ENCODE measurements around the gene PDGFC.

The PDGFC gene

DNA sequence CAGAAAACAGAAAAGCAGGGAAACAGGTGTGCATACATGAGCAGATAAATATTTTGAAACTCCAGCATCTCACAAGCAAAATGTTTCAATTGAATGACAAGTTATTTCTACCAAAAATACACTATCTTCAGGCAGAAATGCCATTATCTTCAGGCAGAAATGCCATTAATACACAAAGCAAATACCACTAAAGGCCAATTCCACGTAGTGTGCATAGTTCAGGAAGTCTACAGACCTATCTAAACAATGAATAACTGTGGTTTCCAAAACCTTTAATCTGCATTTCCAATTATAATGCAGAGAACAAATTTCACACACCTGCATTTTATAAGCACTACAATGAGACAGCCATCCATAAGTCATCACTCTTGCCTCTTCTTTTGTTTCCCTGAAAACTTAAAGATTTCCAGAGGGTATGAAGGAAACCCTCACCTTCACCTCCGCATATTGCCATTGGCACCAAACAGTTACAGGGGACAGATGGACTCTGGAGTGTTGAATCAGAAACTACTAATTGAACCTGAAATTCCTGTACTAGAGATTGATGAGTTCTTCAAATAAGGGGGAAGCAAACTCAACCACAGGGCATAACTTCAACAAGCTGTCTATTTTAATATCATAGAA, 179.0 kb downstream of the PDGFC start:
- no peak for FAIRE-seq
- TF ChIP-seq, protein P1, sequence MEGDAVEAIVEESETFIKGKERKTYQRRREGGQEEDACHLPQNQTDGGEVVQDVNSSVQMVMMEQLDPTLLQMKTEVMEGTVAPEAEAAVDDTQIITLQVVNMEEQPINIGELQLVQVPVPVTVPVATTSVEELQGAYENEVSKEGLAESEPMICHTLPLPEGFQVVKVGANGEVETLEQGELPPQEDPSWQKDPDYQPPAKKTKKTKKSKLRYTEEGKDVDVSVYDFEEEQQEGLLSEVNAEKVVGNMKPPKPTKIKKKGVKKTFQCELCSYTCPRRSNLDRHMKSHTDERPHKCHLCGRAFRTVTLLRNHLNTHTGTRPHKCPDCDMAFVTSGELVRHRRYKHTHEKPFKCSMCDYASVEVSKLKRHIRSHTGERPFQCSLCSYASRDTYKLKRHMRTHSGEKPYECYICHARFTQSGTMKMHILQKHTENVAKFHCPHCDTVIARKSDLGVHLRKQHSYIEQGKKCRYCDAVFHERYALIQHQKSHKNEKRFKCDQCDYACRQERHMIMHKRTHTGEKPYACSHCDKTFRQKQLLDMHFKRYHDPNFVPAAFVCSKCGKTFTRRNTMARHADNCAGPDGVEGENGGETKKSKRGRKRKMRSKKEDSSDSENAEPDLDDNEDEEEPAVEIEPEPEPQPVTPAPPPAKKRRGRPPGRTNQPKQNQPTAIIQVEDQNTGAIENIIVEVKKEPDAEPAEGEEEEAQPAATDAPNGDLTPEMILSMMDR (IDR thresholded peaks at IDR 0.05; ENCODE audit: insufficient read depth, missing control alignments) = no peak
- no peak for DNase-seq (ENCODE audit: insufficient read length, low spot score)

DNA sequence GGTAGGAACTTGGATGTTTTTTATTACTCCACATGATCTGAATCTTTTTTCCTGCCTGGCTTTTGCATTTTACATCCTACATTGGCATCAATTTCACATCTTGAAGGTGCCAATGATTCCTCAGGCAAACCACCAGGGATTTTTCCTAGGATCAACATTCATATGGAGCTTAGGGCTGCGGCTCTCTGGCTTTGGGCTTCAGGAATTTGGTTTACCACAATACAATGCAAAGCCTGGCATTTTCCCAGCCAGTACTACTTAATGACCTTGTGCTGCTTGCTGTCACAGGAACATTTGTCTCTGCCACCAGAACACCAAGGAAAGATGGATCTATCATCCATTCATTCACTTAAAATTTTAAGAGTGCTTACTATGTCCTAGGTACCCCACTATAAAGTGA, 180.7 kb downstream of the PDGFC start:
- FAIRE-seq = no peak
- no peak for DNase-seq (ENCODE audit: insufficient read length, low spot score)
- TF ChIP-seq, protein P1 (IDR thresholded peaks at IDR 0.05; ENCODE audit: insufficient read depth, missing control alignments) = no peak

DNA sequence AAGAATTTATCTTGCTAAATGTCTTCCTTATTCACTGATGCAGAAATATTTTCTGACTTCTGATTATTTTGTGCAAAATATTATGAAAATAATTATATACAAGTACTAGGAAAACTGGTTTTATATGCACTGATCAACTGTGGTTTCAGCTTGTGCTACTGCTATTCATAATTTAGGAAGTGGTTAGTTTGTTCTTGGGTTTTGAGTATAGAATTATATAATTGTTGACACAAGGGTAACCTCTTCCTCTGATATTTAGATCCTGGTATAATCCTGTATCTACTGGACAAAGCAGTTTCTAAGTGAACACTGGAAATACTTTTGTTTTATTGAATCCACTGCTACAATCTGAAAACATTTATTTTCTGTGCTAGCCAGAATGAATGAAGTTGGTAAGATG, 182.8 kb downstream of the PDGFC start:
- no peak for DNase-seq (ENCODE audit: insufficient read length, low spot score)
- TF ChIP-seq, protein P1 (IDR thresholded peaks at IDR 0.05; ENCODE audit: insufficient read depth, missing control alignments) = no peak
- no peak for FAIRE-seq

GRCh38 chr4:156786713-156787112, 184.9 kb downstream of the PDGFC start:
- DNase-seq (ENCODE audit: insufficient read length, low spot score) = no peak
- FAIRE-seq = no peak
- TF ChIP-seq, protein P1 (IDR thresholded peaks at IDR 0.05; ENCODE audit: insufficient read depth, missing control alignments) = no peak

GRCh38 chr4:156784970-156785369, 186.6 kb downstream of the PDGFC start:
- TF ChIP-seq, protein P1 (IDR thresholded peaks at IDR 0.05; ENCODE audit: insufficient read depth, missing control alignments) = no peak
- DNase-seq (ENCODE audit: insufficient read length, low spot score) (no peak), FAIRE-seq (no peak)

- FAIRE-seq = no peak
- DNase-seq (ENCODE audit: insufficient read length, low spot score) = no peak
- TF ChIP-seq, protein P1 (IDR thresholded peaks at IDR 0.05; ENCODE audit: insufficient read depth, missing control alignments) = no peak
Measured at GRCh38 chr4:156783966-156784365, 187.6 kb downstream of the PDGFC start.

- DNase-seq (ENCODE audit: insufficient read length, low spot score) = no peak
- TF ChIP-seq, protein P1 (IDR thresholded peaks at IDR 0.05; ENCODE audit: insufficient read depth, missing control alignments) = no peak
- no peak for FAIRE-seq
Measured at GRCh38 chr4:156782491-156782890, 189.1 kb downstream of the PDGFC start.

Data from D721Med (cell line).